MM.1S (cell line): ENCODE data around the gene MEGF10.

Source experiments
- DNase-seq: peaks from one replicate; pipeline ENCODE4 v3.0.0-alpha.2; 2015
- H2AFZ ChIP-seq: fragments of 300-600 bp; sonication (generic); 2 replicates; pipeline ENCODE4 v1.6.0; 2016; ENCODE audit warnings: antibody characterized with exemption, low read length
- H3F3A ChIP-seq: fragments of 300-600 bp; sonication (generic); 2 replicates; pipeline ENCODE4 v1.6.1; 2016; ENCODE audit warnings: mild to moderate bottlenecking, antibody characterized with exemption, low read length, moderate library complexity, mixed read lengths; ENCODE audit not compliant: insufficient read depth
- H3K27ac ChIP-seq: fragments of 300-600 bp; sonication (generic); 2 replicates; pipeline ENCODE4 v1.5.1; 2016; ENCODE audit warnings: mild to moderate bottlenecking, low read length
- H3K27me3 ChIP-seq: fragments of 300-600 bp; sonication (generic); replicated peaks from 2 replicates; pipeline ENCODE4 v1.6.0; 2016; ENCODE audit warnings: low read length; ENCODE audit not compliant: insufficient read depth
- H3K36me3 ChIP-seq: fragments of 300-600 bp; sonication (generic); replicated peaks from 2 replicates; pipeline ENCODE4 v1.6.1; 2016; ENCODE audit warnings: mild to moderate bottlenecking, low read length, mixed read lengths; ENCODE audit not compliant: insufficient read depth
- H3K4me1 ChIP-seq: fragments of 300-600 bp; sonication (generic); 2 replicates; pipeline ENCODE4 v1.6.1; 2016; ENCODE audit warnings: low read length, mixed read lengths
- H3K4me2 ChIP-seq: fragments of 300-600 bp; sonication (generic); 2 replicates; pipeline ENCODE4 v1.6.0; 2016; ENCODE audit warnings: low read depth, low read length
- H3K4me3 ChIP-seq: fragments of 300-600 bp; sonication (generic); 2 replicates; pipeline ENCODE4 v1.5.1; 2016; ENCODE audit warnings: low read length, mixed read lengths
- H3K79me2 ChIP-seq: fragments of 300-600 bp; sonication (generic); 2 replicates; pipeline ENCODE4 v1.6.1; 2016; ENCODE audit warnings: mixed run types, low read length, mixed read lengths
- H3K9ac ChIP-seq: fragments of 300-600 bp; sonication (generic); 2 replicates; pipeline ENCODE4 v1.6.1; 2016; ENCODE audit warnings: low read length, mixed read lengths
- H3K9me2 ChIP-seq: fragments of 300-600 bp; sonication (generic); replicated peaks from 2 replicates; pipeline ENCODE4 v1.6.1; 2016; ENCODE audit warnings: mild to moderate bottlenecking, low read length, mixed read lengths; ENCODE audit not compliant: insufficient read depth
- H3K9me3 ChIP-seq: fragments of 300-600 bp; sonication (generic); replicated peaks from 2 replicates; pipeline ENCODE4 v1.6.1; 2016; ENCODE audit warnings: mild to moderate bottlenecking, low read length, mixed read lengths; ENCODE audit not compliant: insufficient read depth
- H4K20me1 ChIP-seq: fragments of 300-600 bp; sonication (generic); 2 replicates; pipeline ENCODE4 v1.6.1; 2016; ENCODE audit warnings: mild to moderate bottlenecking, low read length, moderate library complexity, mixed read lengths; ENCODE audit not compliant: insufficient read depth
- CTCF ChIP-seq: fragments of 300-600 bp; sonication (generic); IDR thresholded peaks from 2 replicates; pipeline ENCODE4 v1.5.1; 2016; ENCODE audit warnings: antibody characterized with exemption, low read length, mixed read lengths
- EZH2 ChIP-seq: fragments of 300-600 bp; sonication (generic); optimal IDR thresholded peaks from 2 replicates; pipeline ENCODE3; 2017; ENCODE audit warnings: low read depth, mild to moderate bottlenecking, antibody characterized with exemption, low read length, mixed read lengths
- EZH2phosphoT487 ChIP-seq: fragments of 300-600 bp; sonication (generic); IDR thresholded peaks from 2 replicates; pipeline ENCODE4 v1.6.1; 2018; ENCODE audit warnings: antibody characterized with exemption, low read length

The MEGF10 gene

GRCh38 chr5:127434588-127434987, 144.0 kb downstream of the MEGF10 start:
- H3K4me2 ChIP-seq = no peak overlapping the region
- TF ChIP-seq EZH2phosphoT487 = no peak
- no peak for TF ChIP-seq CTCF
- H3K9me3 ChIP-seq = no peaks in the 10 kb centered on the region
- no peak overlapping the region for H3K4me3 ChIP-seq
- H3K4me1 ChIP-seq = no peaks in the 10 kb centered on the region
- no peak overlapping the region for H2AFZ ChIP-seq
- no peaks in the 10 kb centered on the region for H4K20me1 ChIP-seq
- DNase-seq = no peak
- H3K79me2 ChIP-seq = no peaks in the 10 kb centered on the region
- H3K27ac ChIP-seq = no peak overlapping the region
- H3K27me3 ChIP-seq = no peaks in the 10 kb centered on the region
- no peaks in the 10 kb centered on the region for H3K9me2 ChIP-seq
- no peaks in the 10 kb centered on the region for H3F3A ChIP-seq
- H3K9ac ChIP-seq = no peak overlapping the region
- H3K36me3 ChIP-seq = no peaks in the 10 kb centered on the region

- no peak overlapping the region for H3K27ac ChIP-seq
- H2AFZ ChIP-seq = no peak overlapping the region
- no peaks in the 10 kb centered on the region for H4K20me1 ChIP-seq
- no peaks in the 10 kb centered on the region for H3K79me2 ChIP-seq
- H3F3A ChIP-seq = no peaks in the 10 kb centered on the region
- no peaks in the 10 kb centered on the region for H3K9me2 ChIP-seq
- DNase-seq = no peak
- no peak overlapping the region for H3K4me3 ChIP-seq
- H3K27me3 ChIP-seq = no peaks in the 10 kb centered on the region
- no peaks in the 10 kb centered on the region for H3K4me1 ChIP-seq
- no peaks in the 10 kb centered on the region for H3K36me3 ChIP-seq
- TF ChIP-seq EZH2 (no peak), CTCF (no peak), EZH2phosphoT487 (no peak)
- H3K4me2 ChIP-seq = no peak overlapping the region
- no peak overlapping the region for H3K9ac ChIP-seq
- no peaks in the 10 kb centered on the region for H3K9me3 ChIP-seq
Measured at GRCh38 chr5:127435821-127436220, 145.2 kb downstream of the MEGF10 start.

- H2AFZ ChIP-seq = no peak overlapping the region
- DNase-seq = no peak
- H3K4me1 ChIP-seq = no peaks in the 10 kb centered on the region
- H3K79me2 ChIP-seq = no peaks in the 10 kb centered on the region
- H4K20me1 ChIP-seq = no peaks in the 10 kb centered on the region
- H3K4me2 ChIP-seq = no peak overlapping the region
- no peak overlapping the region for H3K9ac ChIP-seq
- no peaks in the 10 kb centered on the region for H3K9me2 ChIP-seq
- no peak overlapping the region for H3K4me3 ChIP-seq
- H3K36me3 ChIP-seq = no peaks in the 10 kb centered on the region
- no peaks in the 10 kb centered on the region for H3F3A ChIP-seq
- TF ChIP-seq EZH2phosphoT487 (no peak), CTCF (no peak), EZH2 (no peak)
- H3K9me3 ChIP-seq = no peaks in the 10 kb centered on the region
- H3K27ac ChIP-seq = no peak overlapping the region
- H3K27me3 ChIP-seq = no peaks in the 10 kb centered on the region
Measured at GRCh38 chr5:127439644-127440043, 149.0 kb downstream of the MEGF10 start.

- Histone ChIP-seq H2AFZ (no peak overlapping the region), H4K20me1 (no peaks in the 10 kb centered on the region), H3K27ac (no peak overlapping the region), H3K4me2 (no peak overlapping the region), H3F3A (no peaks in the 10 kb centered on the region), H3K36me3 (no peaks in the 10 kb centered on the region), H3K9me3 (no peaks in the 10 kb centered on the region), H3K4me3 (no peak overlapping the region), H3K9ac (no peak overlapping the region), H3K27me3 (no peaks in the 10 kb centered on the region), H3K9me2 (no peaks in the 10 kb centered on the region), H3K79me2 (no peaks in the 10 kb centered on the region), H3K4me1 (no peaks in the 10 kb centered on the region)
- no peak for TF ChIP-seq EZH2
- no peak for TF ChIP-seq CTCF
- DNase-seq = no peak
Measured at GRCh38 chr5:127440831-127441230, 150.2 kb downstream of the MEGF10 start.
